Sigmoid colon (tissue), 4 donors: ENCODE data around the gene C8B.

ENCODE experiments used
- CTCF ChIP-seq, 4 experiments: fragments of 450-650 bp in 3 of 4; fragments of 200-600 bp in 1 of 4; IDR thresholded peaks; one replicate each; pipeline ENCODE4 v1.5.1; 2016 to 2019; ENCODE audit warnings: antibody characterized with exemption in 4 of 4, mild to moderate bottlenecking in 3 of 4, moderate library complexity in 2 of 4
- POLR2A ChIP-seq, 2 donors: fragments of 450-650 bp; IDR thresholded peaks; one replicate each; pipeline ENCODE4 v1.6.1; 2016; ENCODE audit warnings: antibody characterized with exemption in 2 of 2, mild to moderate bottlenecking in 2 of 2, moderate library complexity in 2 of 2
- POLR2AphosphoS5 ChIP-seq, 4 donors: sonication (generic); formaldehyde crosslinking; IDR thresholded peaks; one replicate each; pipeline ENCODE4 v1.6.1; 2017; ENCODE audit warnings: antibody characterized with exemption in 4 of 4

GRCh38 chr1:56924116-56924515 is 41.7 kb downstream of the C8B start:
- TF ChIP-seq POLR2AphosphoS5 (IDR thresholded peaks at IDR 0.05) (no peak), CTCF (IDR thresholded peaks at IDR 0.05) (no peak), POLR2A (IDR thresholded peaks at IDR 0.05) (no peak)
